OCI-LY3 (cell line): Measurements from ENCODE around the gene ASTN2.

ENCODE experiments used
- CTCF ChIP-seq: fragments of 200-600, 300-600 bp; sonication (generic); IDR thresholded peaks from 2 replicates; pipeline ENCODE4 v1.5.1; 2014; ENCODE audit warnings: antibody characterized with exemption, low read length, low read depth
- EZH2phosphoT487 ChIP-seq: fragments of 200-600 bp; shearing (Covaris generic); IDR thresholded peaks from 2 replicates; pipeline ENCODE4 v1.6.1; 2018; ENCODE audit warnings: antibody characterized with exemption, mixed run types, low read depth

- TF ChIP-seq CTCF (no peak), EZH2phosphoT487 (no peak)
These were observed 29.6 kb upstream of the ASTN2 start for GRCh38 chr9:117444501-117444900.
